Panc1 (cell line): ENCODE results near the gene LRRK1. TPM values are rescaled to one million over a fixed set of nuclear protein-coding genes. Genes with fewer than 3 reads are reported as not detected.

Source experiments
- ATAC-seq: fragments of 200-7000 bp; cut with Tn5 transposase; 2 replicates; pipeline ENCODE4 v1.9.1; 2020; ENCODE audit warnings: mild to moderate bottlenecking, moderate library complexity
- BruUV-seq: library from RNA; stranded (reverse); fragments of 400-500 nt; replicated peaks from 2 replicates; lab custom pipeline; 2021; lab: Mats Ljungman, UMichigan
- CTCF ChIA-PET: fragments of 300-600 bp; sonication (Branson Sonifier 250); formaldehyde crosslinking; loops from one replicate; lab custom pipeline; 2022; ENCODE audit warnings: antibody characterized with exemption; lab: Charles Lee
- POLR2A ChIA-PET: fragments of 300-600 bp; sonication (Branson Sonifier 250); formaldehyde crosslinking; loops from one replicate; lab custom pipeline; 2022; ENCODE audit warnings: antibody characterized with exemption; lab: Charles Lee
- DNase-seq: peaks from one replicate; pipeline ENCODE4 v3.0.0-alpha.2; 2010; ENCODE audit warnings: low read depth, low spot score
- H3K27ac ChIP-seq: 2 replicates; pipeline ENCODE4 v1.5.1; 2011; ENCODE audit warnings: mild to moderate bottlenecking, low read length, inconsistent platforms
- H3K27me3 ChIP-seq: fragments of 200-500 bp; sonication (Bioruptor generic); 2 replicates; pipeline ENCODE4 v1.6.0; 2014; ENCODE audit warnings: low read length, inconsistent platforms; ENCODE audit not compliant: control insufficient read depth, insufficient read depth
- H3K36me3 ChIP-seq: fragments of 200-500 bp; sonication (Bioruptor generic); 2 replicates; pipeline ENCODE4 v1.5.1; 2014; ENCODE audit warnings: inconsistent platforms, mild to moderate bottlenecking, low read length, moderate library complexity; ENCODE audit not compliant: control insufficient read depth, insufficient read depth
- H3K4me1 ChIP-seq: 2 replicates; pipeline ENCODE4 v1.5.1; 2011; ENCODE audit warnings: inconsistent platforms, mild to moderate bottlenecking, low read length, moderate library complexity; ENCODE audit not compliant: control insufficient read depth, insufficient read depth
- H3K4me3 ChIP-seq, 2 experiments: 2 replicates each; pipeline ENCODE4 v1.5.1; 2011 to 2012; ENCODE audit warnings: low read depth in 2 of 2, low read length in 2 of 2, mild to moderate bottlenecking in 2 of 2, inconsistent platforms in 1 of 2, moderate library complexity in 1 of 2
- H3K9me3 ChIP-seq: fragments of 200-500 bp; sonication (Bioruptor generic); 2 replicates; pipeline ENCODE4 v1.5.1; 2014; ENCODE audit warnings: low read depth, mild to moderate bottlenecking, inconsistent platforms, low read length, moderate library complexity; ENCODE audit not compliant: control insufficient read depth, insufficient read depth
- CTCF ChIP-seq: fragments of 450-650 bp; IDR thresholded peaks from 2 replicates; pipeline ENCODE4 v1.5.1; 2017; ENCODE audit warnings: mild to moderate bottlenecking
- POLR2AphosphoS5 ChIP-seq: IDR thresholded peaks from 2 replicates; pipeline ENCODE4 v1.6.1; 2012; ENCODE audit warnings: mild to moderate bottlenecking, low read depth, low read length, moderate library complexity
- REST ChIP-seq, 2 experiments: IDR thresholded peaks; 2 replicates each; pipeline ENCODE4 v1.6.1; 2011 to 2012; ENCODE audit warnings: low read depth in 2 of 2, control low read depth in 1 of 2, low read length in 1 of 2, mild to moderate bottlenecking in 1 of 2, moderate library complexity in 1 of 2; ENCODE audit not compliant: insufficient read depth in 1 of 2
- SIN3A ChIP-seq: IDR thresholded peaks from 2 replicates; pipeline ENCODE4 v1.6.1; 2012; ENCODE audit warnings: low read depth, mild to moderate bottlenecking, low read length, moderate library complexity, borderline replicate concordance; ENCODE audit not compliant: insufficient read depth
- TCF7L2 ChIP-seq: IDR thresholded peaks from 2 replicates; pipeline ENCODE4 v1.6.1; 2011; ENCODE audit warnings: mild to moderate bottlenecking, low read depth, low read length, inconsistent platforms
- in situ Hi-C: cut with HindIII; loops from 2 replicates; pipeline ENCODE4 v1.10.0; 2016; ENCODE audit warnings: low sequenced_read_pairs, low pct_unique_long_range_greater_than_20kb
- intact Hi-C: fragments of 100-400 bp; cut with micrococcal nuclease; formaldehyde crosslinking; loops from one replicate; pipeline ENCODE4 v1.10.0; 2022; ENCODE audit not compliant: unreplicated experiment
- total RNA-seq: library from RNA; stranded (reverse); gene quantifications from one replicate; pipeline ENCODE4 v1.2.1, GENCODE V29; 2021; ENCODE audit not compliant: unreplicated experiment

LRRK1 gene
- total RNA-seq, 1 experiment from 2014 or later: 88.0 TPM

GRCh38 chr15:101029971-101030661, 111.0 kb downstream of the LRRK1 start:
- TF ChIP-seq TCF7L2: no peak
- TF ChIP-seq CTCF: no peak
- TF ChIP-seq SIN3A: no peak
- no peak for TF ChIP-seq POLR2AphosphoS5
- no peak for TF ChIP-seq REST (IDR thresholded peaks at IDR 0.05; ENCODE audit: insufficient read depth in 1 of 2, low read depth in 2 of 2, low read length in 1 of 2)
- POLR2A ChIA-PET: no interaction called here
- CTCF ChIA-PET: no interaction called here
- peaks cover 9% of the 10 kb centered on the region; the same call in 1 of the 2 replicates for H3K9me3 ChIP-seq
- DNase-seq (no peak), ATAC-seq (no peak; the same call in 1 of the 2 replicates)
- H3K27ac ChIP-seq: no peak overlapping the region
- no peaks in the 10 kb centered on the region for H3K4me1 ChIP-seq
- H3K4me3 ChIP-seq: no peak overlapping the region
- in situ Hi-C loops: no loop called here
- intact Hi-C loops: no loop called here
- H3K36me3 ChIP-seq: peaks cover 5% of the 10 kb centered on the region
- BruUV-seq: no TSS peak
- H3K27me3 ChIP-seq: no peaks in the 10 kb centered on the region

GRCh38 chr15:101031213-101031612, 112.1 kb downstream of the LRRK1 start:
- in situ Hi-C loops (no loop called here), intact Hi-C loops (no loop called here)
- Histone ChIP-seq H3K36me3 (peaks cover 5% of the 10 kb centered on the region), H3K27ac (no peak overlapping the region), H3K9me3 (peaks cover 9% of the 10 kb centered on the region; the same call in 1 of the 2 replicates), H3K27me3 (no peaks in the 10 kb centered on the region), H3K4me1 (no peaks in the 10 kb centered on the region), H3K4me3 (no peak overlapping the region)
- ChIA-PET POLR2A (no interaction called here), CTCF (no interaction called here)
- DNase-seq (no peak), ATAC-seq (no peak)
- BruUV-seq: no TSS peak
- no peak for TF ChIP-seq CTCF
- no peak for TF ChIP-seq POLR2AphosphoS5
